Measurements from ENCODE around the gene AAK1. TPM values are rescaled to one million over a fixed set of nuclear protein-coding genes. Genes with fewer than 3 reads are reported as not detected.

Gene AAK1
- total and polyA plus RNA-seq, 10 of the 15 experiments (the other 5 are each of a cell fraction or from before 2014, with no cell fraction given) = 2.9 to 41.4 (median 17.5) TPM

GRCh38 chr2:69615078-69615625 lies 28.4 kb downstream of the AAK1 start (continued):
- no peak for TF ChIP-seq E2F8 (IDR thresholded peaks at IDR 0.05; ENCODE audit: low read depth, partially characterized antibody)
- no peak for TF ChIP-seq BCL3 (IDR thresholded peaks at IDR 0.05; ENCODE audit: borderline replicate concordance, insufficient read depth, low read depth, low read length, poor library complexity, severe bottlenecking)

GRCh38 chr2:69612707-69613106 lies 30.8 kb downstream of the AAK1 start:
- H3K9me3 ChIP-seq (replicated peaks; ENCODE audit: control insufficient read depth, insufficient read depth, low read length) = peaks cover 6% of the 10 kb centered on the region; the same call in 1 of the 3 replicates
- DNase-seq (ENCODE audit: low read depth, low spot score) (no peak), ATAC-seq (no peak), FAIRE-seq (no peak)
- H4K20me1 ChIP-seq (ENCODE audit: control insufficient read depth, insufficient read depth) = no peaks in the 10 kb centered on the region
- H3K4me1 ChIP-seq (ENCODE audit: control insufficient read depth, insufficient read depth, low read length) = peaks cover 15% of the 10 kb centered on the region
- no peaks in the 10 kb centered on the region for H3K27me3 ChIP-seq (replicated peaks in 1 of 2; ENCODE audit: control insufficient read depth in 2 of 2, insufficient read depth in 2 of 2, low read length in 1 of 2)
- CTCF ChIA-PET = no interaction called here
- peaks cover 13% of the 10 kb centered on the region for H3K79me2 ChIP-seq (ENCODE audit: control insufficient read depth, insufficient read depth, low read length)
- SMC1A ChIA-PET (ENCODE audit: uncharacterized antibody, unreplicated experiment) = interaction anchor here (1.1 to 1.7 kb wide), 2 partner anchors 16 to 23 kb away, joined by 3 to 4 read pairs; no protein-coding TSS in a partner anchor
- POLR2A ChIA-PET = interaction anchor here (1.4 kb wide), 1 partner anchor 33 kb away, joined by 3 read pairs; no protein-coding TSS in a partner anchor
- intact Hi-C loops (cut with micrococcal nuclease; ENCODE audit: unreplicated experiment) (no loop called here), in situ Hi-C loops (cut with MboI) (no loop called here)
- H2AFZ ChIP-seq (ENCODE audit: control insufficient read depth, low read depth, low read length) = no peak overlapping the region
- H3K4me2 ChIP-seq (ENCODE audit: control insufficient read depth, insufficient read depth) = no peak overlapping the region
- RAD21 ChIA-PET (ENCODE audit: unreplicated experiment) = no interaction called here
- H3K27ac ChIP-seq (ENCODE audit: control insufficient read depth, insufficient read depth) = no peak overlapping the region
- no TSS peak for BruUV-seq (replicated peaks)
- no peak overlapping the region for H3K9ac ChIP-seq (ENCODE audit: control insufficient read depth, insufficient read depth, low read length)
- no peak overlapping the region for H3K4me3 ChIP-seq
- H3K36me3 ChIP-seq (ENCODE audit: control insufficient read depth in 2 of 2, insufficient read depth in 2 of 2, low read length in 1 of 2) = peaks cover 0 to 2% of the 10 kb centered on the region in 2 experiments; a peak in 1 of 4 replicates
- TF ChIP-seq TCF7 (IDR thresholded peaks at IDR 0.05; ENCODE audit: borderline replicate concordance) (no peak), CTCF (IDR thresholded peaks at IDR 0.05 in 2 of 3, conservative IDR thresholded peaks at IDR 0.05 in 1 of 3; ENCODE audit: control insufficient read depth in 2 of 3, extremely low read depth in 1 of 3, insufficient read depth in 1 of 3, low read depth in 3 of 3, low read length in 3 of 3) (no peak), ZNF24 (IDR thresholded peaks at IDR 0.05) (no peak), BRCA1 (IDR thresholded peaks at IDR 0.05; ENCODE audit: low read depth, low read length) (no peak), NKRF (conservative IDR thresholded peaks at IDR 0.05) (no peak), PAX5 (IDR thresholded peaks at IDR 0.05; ENCODE audit: borderline replicate concordance, low read depth, low read length) (no peak)

All from GM12878 (cell line).